Left cardiac atrium (tissue), 4 donors: ENCODE measurements around the gene EXD3. TPM values are rescaled to one million over a fixed set of nuclear protein-coding genes. Genes with fewer than 3 reads are reported as not detected.
"Not testable (repeated sequence)": the region's sequence is repeated elsewhere in the genome, so short reads cannot be mapped to it uniquely, and the experiment has no call there.

Experiments
- ATAC-seq, 2 donors: fragments of 200-7000 bp; cut with Tn5 transposase; one replicate each; pipeline ENCODE4 v1.9.1; 2020; ENCODE audit warnings: mild to moderate bottlenecking in 2 of 2, moderate library complexity in 2 of 2
- DNase-seq: peaks from one replicate; pipeline ENCODE4 v3.0.0-alpha.2; 2020
- intact Hi-C, 2 donors: fragments of 100-400 bp; cut with DNase I; formaldehyde crosslinking; loops; one replicate each; pipeline versions ENCODE4 v1.14.1 to v1.15.1; 2022 to 2023
- total RNA-seq, 2 donors: library from RNA; stranded (reverse); fragmentation: NEBNext Ultra II Directional; extraction: Animal tissue kit (Norgen Biotek cat#: 25700); gene quantifications; one replicate each; pipeline ENCODE4 v1.2.1, GENCODE V29; 2021
- donor health status: DM: no; HTN: yes; CAD: no.
- donor health status: DM: no; HTN: yes; CAD: no; lungs with severe emphysema.
- donor health status: DM: yes; HTN: yes; CAD: no.
- donor health status: Dilated cardiomyopathy.

The EXD3 gene
- total RNA-seq, 2 donors from 2014 or later, result 8.0 to 11.7 TPM

- no peak for DNase-seq
- no peak for ATAC-seq
- intact Hi-C loops, result no loop called here
These were observed 67.9 kb downstream of the EXD3 start for GRCh38 chr9:137354845-137355760.

- peak; percentile 6 to 24 for ATAC-seq
- intact Hi-C loops, result no loop called here
These were observed 68.7 kb downstream of the EXD3 start for GRCh38 chr9:137354153-137354844.

GRCh38 chr9:137353223-137354152 lies 69.5 kb downstream of the EXD3 start:
- ATAC-seq (peak; percentile 31 to 66), DNase-seq (peak; percentile 60)
- intact Hi-C loops, result no loop called here

More at GRCh38 chr9:137354153-137354844, 68.7 kb downstream of the EXD3 start:
- DNase-seq, result no peak

- ATAC-seq (no peak), DNase-seq (no peak)
- intact Hi-C loops, result no loop called here
These were observed 70.3 kb downstream of the EXD3 start for GRCh38 chr9:137352511-137353222.

GRCh38 chr9:137351781-137352501 lies 71.0 kb downstream of the EXD3 start:
- DNase-seq (no peak), ATAC-seq (no peak)
- intact Hi-C loops, result no loop called here

GRCh38 chr9:137350696-137351584 lies 72.0 kb downstream of the EXD3 start:
- intact Hi-C loops, result no loop called here
- ATAC-seq (no peak), DNase-seq (no peak)

- DNase-seq (no peak), ATAC-seq (no peak)
- intact Hi-C loops, result no loop called here
These were observed 73.4 kb downstream of the EXD3 start for GRCh38 chr9:137349471-137350033.

GRCh38 chr9:137348769-137349470 lies 74.0 kb downstream of the EXD3 start:
- no peak for ATAC-seq
- no peak for DNase-seq
- intact Hi-C loops, result no loop called here

- ATAC-seq, result no peak
- no peak for DNase-seq
- intact Hi-C loops, result no loop called here
These were observed 75.0 kb downstream of the EXD3 start for GRCh38 chr9:137347928-137348327.

GRCh38 chr9:137342482-137342881 lies 80.5 kb downstream of the EXD3 start:
- ATAC-seq (no peak), DNase-seq (no peak)
- intact Hi-C loops, result no loop called here

- ATAC-seq (no peak), DNase-seq (no peak)
- intact Hi-C loops, result no loop called here
These were observed 81.7 kb downstream of the EXD3 start for GRCh38 chr9:137341227-137341626.

- intact Hi-C loops, DNase-seq: not testable (repeated sequence)
- peak in 1 of 2 donors; percentile 79 for ATAC-seq
These were observed 83.0 kb downstream of the EXD3 start for GRCh38 chr9:137339908-137340462.

- intact Hi-C loops, result no loop called here
- ATAC-seq (peak in 1 of 2 donors; percentile 92), DNase-seq (no peak)
These were observed 83.7 kb downstream of the EXD3 start for GRCh38 chr9:137339045-137339907.

GRCh38 chr9:137336735-137337134 lies 86.2 kb downstream of the EXD3 start:
- intact Hi-C loops, result no loop called here
- DNase-seq (no peak), ATAC-seq (no peak)
